ENCODE data around the gene GLOD4. TPM values are rescaled to one million over a fixed set of nuclear protein-coding genes. Genes with fewer than 3 reads are reported as not detected.

Gene GLOD4
- total RNA-seq, 2 experiments from 2014 or later = 48.4 to 79.7 TPM

DNA sequence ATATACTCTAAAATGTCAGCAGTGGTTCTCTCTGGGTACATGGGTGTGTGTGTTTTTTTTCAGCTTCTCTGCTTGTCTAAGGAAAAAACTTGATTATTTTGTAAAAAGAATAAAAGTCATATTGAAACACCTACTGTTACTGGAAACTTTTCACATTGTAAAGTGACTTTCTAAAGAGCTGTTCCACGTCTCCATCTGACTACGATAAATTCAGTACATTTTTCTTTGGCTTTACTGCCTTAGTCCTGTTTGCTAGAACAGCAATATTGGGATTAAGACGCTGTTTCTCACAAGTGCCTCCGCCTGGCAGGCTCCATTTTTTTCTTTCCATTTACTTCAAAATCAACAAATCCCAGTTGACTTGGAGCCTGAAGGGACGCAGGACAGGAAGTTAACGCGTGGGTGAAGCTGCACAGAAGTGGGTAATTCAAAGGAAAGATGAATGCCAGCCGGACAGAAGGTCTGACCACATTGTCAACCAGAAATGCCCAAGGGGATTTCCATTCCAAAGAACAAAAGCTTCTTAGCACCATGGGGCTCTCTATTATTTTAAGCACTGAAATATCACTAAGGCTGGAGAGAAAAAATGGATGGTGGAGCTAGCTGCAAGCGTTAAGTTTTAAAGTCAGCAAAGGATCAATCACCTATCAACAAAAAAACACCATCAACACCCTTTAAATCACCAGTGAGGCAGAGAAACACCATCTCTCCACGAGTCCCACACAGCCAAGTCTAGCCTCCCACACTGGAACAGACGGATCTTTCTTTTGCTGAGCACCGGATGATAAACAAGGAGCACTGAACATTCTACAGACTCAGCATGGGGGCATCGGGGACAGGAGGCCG is 8.4 kb downstream of the GLOD4 start:
- TF ChIP-seq, protein P1, sequence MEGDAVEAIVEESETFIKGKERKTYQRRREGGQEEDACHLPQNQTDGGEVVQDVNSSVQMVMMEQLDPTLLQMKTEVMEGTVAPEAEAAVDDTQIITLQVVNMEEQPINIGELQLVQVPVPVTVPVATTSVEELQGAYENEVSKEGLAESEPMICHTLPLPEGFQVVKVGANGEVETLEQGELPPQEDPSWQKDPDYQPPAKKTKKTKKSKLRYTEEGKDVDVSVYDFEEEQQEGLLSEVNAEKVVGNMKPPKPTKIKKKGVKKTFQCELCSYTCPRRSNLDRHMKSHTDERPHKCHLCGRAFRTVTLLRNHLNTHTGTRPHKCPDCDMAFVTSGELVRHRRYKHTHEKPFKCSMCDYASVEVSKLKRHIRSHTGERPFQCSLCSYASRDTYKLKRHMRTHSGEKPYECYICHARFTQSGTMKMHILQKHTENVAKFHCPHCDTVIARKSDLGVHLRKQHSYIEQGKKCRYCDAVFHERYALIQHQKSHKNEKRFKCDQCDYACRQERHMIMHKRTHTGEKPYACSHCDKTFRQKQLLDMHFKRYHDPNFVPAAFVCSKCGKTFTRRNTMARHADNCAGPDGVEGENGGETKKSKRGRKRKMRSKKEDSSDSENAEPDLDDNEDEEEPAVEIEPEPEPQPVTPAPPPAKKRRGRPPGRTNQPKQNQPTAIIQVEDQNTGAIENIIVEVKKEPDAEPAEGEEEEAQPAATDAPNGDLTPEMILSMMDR (conservative IDR thresholded peaks at IDR 0.05; ENCODE audit: low read length) = no peak
- TF ChIP-seq EZH2phosphoT487 (IDR thresholded peaks at IDR 0.05; ENCODE audit: borderline replicate concordance, low read depth, low read length) = no peak
- H4K20me1 ChIP-seq (ENCODE audit: insufficient read depth, low read length) = no peaks in the 10 kb centered on the region
- no peaks in the 10 kb centered on the region for H3K9me2 ChIP-seq (ENCODE audit: insufficient read depth, low read length)
- H3K4me1 ChIP-seq (ENCODE audit: insufficient read depth, low read length, poor library complexity, severe bottlenecking) = no peaks in the 10 kb centered on the region
- H3K4me2 ChIP-seq (ENCODE audit: low read length) = no peak overlapping the region
- no peak for DNase-seq (ENCODE audit: low spot score)
- no peaks in the 10 kb centered on the region for H3K9me3 ChIP-seq (ENCODE audit: low read length)
- POLR2A ChIA-PET = interaction anchor here (0.6 to 0.7 kb wide), 2 partner anchors 8 to 9 kb away, joined by 3 read pairs; partner anchors contain the start of genes GLOD4 and MRM3
- H3K79me2 ChIP-seq (ENCODE audit: insufficient read depth, low read depth, low read length) = peaks cover 3% of the 10 kb centered on the region; the same call in 1 of the 2 replicates
- no peak overlapping the region for H3K4me3 ChIP-seq (ENCODE audit: low read depth, low read length, poor library complexity, severe bottlenecking)
- no peak overlapping the region for H3K27ac ChIP-seq (ENCODE audit: low read depth, low read length, poor library complexity, severe bottlenecking)
- CTCF ChIA-PET (ENCODE audit: unreplicated experiment) = no interaction called here
- no TSS peak for BruUV-seq (replicated peaks)
- peaks cover 97% of the 10 kb centered on the region for H3K36me3 ChIP-seq (ENCODE audit: insufficient read depth, low read length)
- intact Hi-C loops (cut with micrococcal nuclease; ENCODE audit: unreplicated experiment) = no loop called here
- no peak overlapping the region for H2AFZ ChIP-seq (ENCODE audit: low read length)

DNA sequence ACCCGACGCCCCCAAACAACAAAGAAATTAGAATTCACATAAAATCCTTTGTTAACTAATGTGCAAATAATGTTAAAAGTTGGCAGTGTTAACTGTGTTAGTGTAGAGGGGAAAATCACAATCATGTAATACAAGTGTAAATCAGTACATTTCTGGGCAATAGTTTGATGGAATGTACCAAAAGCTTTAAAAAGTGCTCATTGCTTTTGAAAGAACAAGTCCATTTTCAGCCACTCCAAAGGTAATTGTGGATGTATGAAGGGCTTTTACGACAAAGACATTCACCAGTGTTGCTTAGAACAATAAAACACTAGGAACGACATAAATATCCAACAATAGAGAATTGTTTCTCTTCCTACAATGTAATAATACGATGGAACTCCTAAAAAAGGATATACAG is 9.1 kb downstream of the GLOD4 start:
- no TSS peak for BruUV-seq (replicated peaks)
- Histone ChIP-seq H3K9me2 (ENCODE audit: insufficient read depth, low read length) (no peaks in the 10 kb centered on the region), H3K4me3 (ENCODE audit: low read depth, low read length, poor library complexity, severe bottlenecking) (no peak overlapping the region), H3K27ac (ENCODE audit: low read depth, low read length, poor library complexity, severe bottlenecking) (no peak overlapping the region), H4K20me1 (ENCODE audit: insufficient read depth, low read length) (no peaks in the 10 kb centered on the region), H2AFZ (ENCODE audit: low read length) (no peak overlapping the region), H3K79me2 (ENCODE audit: insufficient read depth, low read depth, low read length) (no peaks in the 10 kb centered on the region), H3K4me2 (ENCODE audit: low read length) (no peak overlapping the region), H3K36me3 (ENCODE audit: insufficient read depth, low read length) (peaks cover 90% of the 10 kb centered on the region), H3K4me1 (ENCODE audit: insufficient read depth, low read length, poor library complexity, severe bottlenecking) (no peaks in the 10 kb centered on the region), H3K9me3 (ENCODE audit: low read length) (no peaks in the 10 kb centered on the region)
- ChIA-PET CTCF (ENCODE audit: unreplicated experiment) (no interaction called here), POLR2A (no interaction called here)
- intact Hi-C loops (cut with micrococcal nuclease; ENCODE audit: unreplicated experiment) = no loop called here
- no peak for TF ChIP-seq EZH2phosphoT487 (IDR thresholded peaks at IDR 0.05; ENCODE audit: borderline replicate concordance, low read depth, low read length)
- TF ChIP-seq, protein P1 (conservative IDR thresholded peaks at IDR 0.05; ENCODE audit: low read length) = no peak
- no peak for DNase-seq (ENCODE audit: low spot score)

DNA sequence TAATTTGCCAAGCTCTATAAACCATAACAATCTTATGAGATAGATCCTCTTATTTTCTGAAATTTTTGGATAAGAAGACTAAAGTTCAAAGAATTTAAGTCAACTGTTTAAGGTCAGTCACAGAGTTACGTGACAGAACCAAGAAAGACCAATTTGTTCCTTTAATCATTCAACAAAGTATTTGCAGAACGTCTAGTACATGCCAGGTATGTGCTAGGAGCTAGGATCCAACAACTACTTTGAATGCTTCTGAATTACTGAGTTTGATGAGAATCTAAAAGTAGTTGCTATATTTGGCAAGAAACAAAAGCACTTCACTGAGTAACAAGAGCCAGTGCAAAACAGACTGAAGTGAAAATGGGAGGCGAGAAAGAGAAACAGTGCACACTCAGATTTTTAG is 15.0 kb downstream of the GLOD4 start:
- Histone ChIP-seq H3K4me1 (ENCODE audit: insufficient read depth, low read length, poor library complexity, severe bottlenecking) (no peaks in the 10 kb centered on the region), H3K27ac (ENCODE audit: low read depth, low read length, poor library complexity, severe bottlenecking) (no peak overlapping the region), H3K36me3 (ENCODE audit: insufficient read depth, low read length) (peaks cover 75% of the 10 kb centered on the region), H2AFZ (ENCODE audit: low read length) (no peak overlapping the region), H4K20me1 (ENCODE audit: insufficient read depth, low read length) (no peaks in the 10 kb centered on the region), H3K9me2 (ENCODE audit: insufficient read depth, low read length) (no peaks in the 10 kb centered on the region), H3K4me3 (ENCODE audit: low read depth, low read length, poor library complexity, severe bottlenecking) (no peak overlapping the region), H3K4me2 (ENCODE audit: low read length) (no peak overlapping the region), H3K9me3 (ENCODE audit: low read length) (no peaks in the 10 kb centered on the region), H3K79me2 (ENCODE audit: insufficient read depth, low read depth, low read length) (no peaks in the 10 kb centered on the region)
- DNase-seq (ENCODE audit: low spot score) = no peak
- intact Hi-C loops (cut with micrococcal nuclease; ENCODE audit: unreplicated experiment) = no loop called here
- CTCF ChIA-PET (ENCODE audit: unreplicated experiment) = no interaction called here
- POLR2A ChIA-PET = interaction anchor here (0.7 kb wide), 1 partner anchor 26 kb away, joined by 6 read pairs; no protein-coding TSS in a partner anchor
- no peak for TF ChIP-seq EZH2phosphoT487 (IDR thresholded peaks at IDR 0.05; ENCODE audit: borderline replicate concordance, low read depth, low read length)
- TF ChIP-seq, protein P1 (conservative IDR thresholded peaks at IDR 0.05; ENCODE audit: low read length) = no peak
- BruUV-seq (replicated peaks) = no TSS peak
